ENCODE measurements around the gene MCF2L2. TPM values are rescaled to one million over a fixed set of nuclear protein-coding genes. Genes with fewer than 3 reads are reported as not detected.

The MCF2L2 gene
- total and polyA plus RNA-seq, 3 donors from 2014 or later = 6.8 to 24.2 (median 14.6) TPM

GRCh38 chr3:183295211-183295610 is 133.2 kb downstream of the MCF2L2 start:
- TF ChIP-seq POLR2A (IDR thresholded peaks at IDR 0.05) = no peak
- no peak for TF ChIP-seq CTCF (IDR thresholded peaks at IDR 0.05)
- no peak for DNase-seq
- Histone ChIP-seq H3K4me1 (no peaks in the 10 kb centered on the region), H3K36me3 (ENCODE audit: low read depth, missing control alignments) (no peaks in the 10 kb centered on the region), H3K4me3 (no peak overlapping the region), H3K27ac (no peak overlapping the region), H3K9me3 (no peaks in the 10 kb centered on the region), H3K27me3 (no peaks in the 10 kb centered on the region)
- WGBS, 2 donors = 70 to 82% methylated on average over 3 of the region's 3 CpGs
- intact Hi-C loops (cut with DNase I; ENCODE audit: low total_unique reads) = no loop called here

- no peak for TF ChIP-seq POLR2A (IDR thresholded peaks at IDR 0.05)
- TF ChIP-seq CTCF (IDR thresholded peaks at IDR 0.05) = no peak
Measured at GRCh38 chr3:183293966-183294365, 134.5 kb downstream of the MCF2L2 start.

DNA sequence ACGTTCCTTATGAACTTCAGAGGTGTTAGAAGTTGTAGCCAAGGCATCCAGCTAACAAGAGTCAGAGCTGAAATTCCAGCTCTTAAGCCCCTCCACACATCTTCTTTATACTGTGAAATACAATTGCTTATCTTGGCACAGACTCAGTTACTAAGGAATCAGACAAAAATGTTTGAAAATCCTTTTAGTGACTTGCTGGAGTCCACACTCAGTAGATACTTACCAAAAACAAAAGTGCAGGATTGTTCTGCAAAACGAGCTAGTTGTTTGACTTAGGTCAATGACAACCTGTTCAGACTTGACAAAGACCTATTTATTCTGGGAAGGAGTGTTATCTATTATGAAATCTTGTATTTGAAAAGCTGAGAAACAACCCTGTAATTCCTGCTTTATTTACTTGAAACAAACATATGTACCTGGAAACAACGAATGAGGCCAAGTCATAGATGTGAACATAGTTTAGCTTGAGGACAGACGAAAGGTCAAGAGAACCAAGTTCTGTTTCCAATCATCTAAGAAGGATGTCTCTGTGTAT is 136.9 kb downstream of the MCF2L2 start:
- intact Hi-C loops (cut with DNase I; ENCODE audit: low total_unique reads) = no loop called here
- Histone ChIP-seq H3K9me3 (no peaks in the 10 kb centered on the region), H3K27ac (no peak overlapping the region), H3K27me3 (no peaks in the 10 kb centered on the region), H3K4me1 (no peaks in the 10 kb centered on the region), H3K36me3 (ENCODE audit: low read depth, missing control alignments) (no peaks in the 10 kb centered on the region), H3K4me3 (no peak overlapping the region)
- TF ChIP-seq CTCF (IDR thresholded peaks at IDR 0.05) (no peak), POLR2A (IDR thresholded peaks at IDR 0.05) (no peak)
- no peak for DNase-seq
- WGBS, 2 donors = 74 to 77% methylated on average over 4 of the region's 4 CpGs

More at GRCh38 chr3:183293966-183294365, 134.5 kb downstream of the MCF2L2 start:
- H3K27ac ChIP-seq = no peak overlapping the region
- DNase-seq = no peak
- H3K36me3 ChIP-seq (ENCODE audit: low read depth, missing control alignments) = no peaks in the 10 kb centered on the region
- H3K9me3 ChIP-seq = no peaks in the 10 kb centered on the region
- H3K27me3 ChIP-seq = no peaks in the 10 kb centered on the region
- 57 to 63% methylated on average over 2 of the region's 2 CpGs for WGBS, 2 donors
- intact Hi-C loops (cut with DNase I; ENCODE audit: low total_unique reads) = no loop called here
- no peak overlapping the region for H3K4me3 ChIP-seq
- no peaks in the 10 kb centered on the region for H3K4me1 ChIP-seq

- Histone ChIP-seq H3K36me3 (ENCODE audit: low read depth, missing control alignments) (no peaks in the 10 kb centered on the region), H3K27ac (no peak overlapping the region), H3K9me3 (no peaks in the 10 kb centered on the region), H3K4me3 (no peak overlapping the region), H3K4me1 (no peaks in the 10 kb centered on the region), H3K27me3 (no peaks in the 10 kb centered on the region)
- no peak for DNase-seq
- TF ChIP-seq CTCF (IDR thresholded peaks at IDR 0.05) (no peak), POLR2A (IDR thresholded peaks at IDR 0.05) (no peak)
- 73 to 95% methylated on average over 2 of the region's 2 CpGs for WGBS, 2 donors
- intact Hi-C loops (cut with DNase I; ENCODE audit: low total_unique reads) = no loop called here
Measured at GRCh38 chr3:183290216-183290615, 138.2 kb downstream of the MCF2L2 start.

DNA sequence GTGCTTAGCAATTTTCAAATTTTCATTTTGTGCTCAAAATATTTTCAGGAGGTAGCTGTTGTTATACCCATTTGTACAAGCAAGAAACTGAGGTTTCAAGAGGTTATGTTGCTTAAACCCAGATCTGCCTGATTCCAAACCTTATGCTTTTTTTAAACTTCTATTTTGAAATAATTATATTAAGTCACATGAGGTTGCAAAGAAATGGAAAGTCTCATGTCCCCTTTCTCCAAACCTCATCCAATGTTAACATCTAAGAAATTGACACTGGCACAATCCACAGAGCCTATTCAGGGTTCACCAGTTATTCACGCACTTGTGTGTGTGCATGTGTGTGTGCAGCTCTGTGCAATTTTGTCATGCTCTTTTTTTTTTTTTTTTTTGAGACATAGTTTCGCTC is 140.3 kb downstream of the MCF2L2 start:
- H3K4me1 ChIP-seq = no peaks in the 10 kb centered on the region
- 94 to 96% methylated on average over 2 of the region's 2 CpGs for WGBS, 2 donors
- H3K36me3 ChIP-seq (ENCODE audit: low read depth, missing control alignments) = no peaks in the 10 kb centered on the region
- intact Hi-C loops (cut with DNase I; ENCODE audit: low total_unique reads) = no loop called here
- H3K27ac ChIP-seq = no peak overlapping the region
- H3K4me3 ChIP-seq = no peak overlapping the region
- no peak for DNase-seq
- H3K9me3 ChIP-seq = no peaks in the 10 kb centered on the region
- no peaks in the 10 kb centered on the region for H3K27me3 ChIP-seq
- TF ChIP-seq POLR2A (IDR thresholded peaks at IDR 0.05) (no peak), CTCF (IDR thresholded peaks at IDR 0.05) (no peak)
